A549 (cell line): Measurements from ENCODE around the gene HACD1.

ENCODE experiments used
- CHD2 ChIP-seq: fragments of 150-350 bp; IDR thresholded peaks from 2 replicates; pipeline ENCODE4 v1.6.1; 2014; ENCODE audit warnings: low read length; ENCODE audit not compliant: partially characterized antibody
- RFX5 ChIP-seq: fragments of 450-650 bp; IDR thresholded peaks from 2 replicates; pipeline ENCODE4 v1.7.1; 2014; ENCODE audit warnings: antibody characterized with exemption, mild to moderate bottlenecking, moderate library complexity
- TF ChIP-seq, protein P1 (sequence below): IDR thresholded peaks from 2 replicates; pipeline ENCODE4 v1.6.1; 2012; ENCODE audit warnings: low read depth, borderline replicate concordance
- TF ChIP-seq, protein P2 (sequence below): fragments of >200 bp; sonication (Bioruptor Twin); formaldehyde crosslinking; IDR thresholded peaks from 3 replicates; pipeline ENCODE4 v1.5.1; 2016
- TF ChIP-seq, protein P3 (sequence below): IDR thresholded peaks from 2 replicates; pipeline ENCODE4 v1.6.1; 2012
- TF ChIP-seq, protein P4 (sequence below): fragments of 450-650 bp; IDR thresholded peaks from 2 replicates; pipeline ENCODE4 v1.6.1; 2014; ENCODE audit warnings: antibody characterized with exemption
- TF ChIP-seq, protein P5 (sequence below): IDR thresholded peaks from 2 replicates; pipeline ENCODE4 v1.6.1; 2012

DNA sequence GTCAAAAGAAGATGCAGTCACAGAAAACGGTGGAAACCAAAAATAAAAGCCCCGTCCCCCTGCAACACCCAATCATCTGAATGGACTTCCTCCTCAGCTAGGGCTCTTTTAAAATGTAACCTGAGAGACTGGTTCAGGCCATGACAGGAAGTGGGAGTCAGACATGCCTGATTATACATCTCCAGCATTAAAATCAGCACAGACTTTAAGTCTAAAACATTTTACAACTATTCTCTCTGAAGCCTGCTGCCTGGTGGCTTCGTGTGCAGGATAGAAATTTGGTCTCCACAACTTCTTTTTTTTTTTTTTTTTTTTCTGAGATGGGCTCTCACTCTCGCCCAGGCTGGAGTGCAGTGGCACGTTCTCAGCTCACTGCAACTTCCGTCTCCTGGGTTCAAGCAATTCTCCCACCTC is 30.3 kb downstream of the HACD1 start:
- TF ChIP-seq, protein P1, sequence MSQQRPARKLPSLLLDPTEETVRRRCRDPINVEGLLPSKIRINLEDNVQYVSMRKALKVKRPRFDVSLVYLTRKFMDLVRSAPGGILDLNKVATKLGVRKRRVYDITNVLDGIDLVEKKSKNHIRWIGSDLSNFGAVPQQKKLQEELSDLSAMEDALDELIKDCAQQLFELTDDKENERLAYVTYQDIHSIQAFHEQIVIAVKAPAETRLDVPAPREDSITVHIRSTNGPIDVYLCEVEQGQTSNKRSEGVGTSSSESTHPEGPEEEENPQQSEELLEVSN, result no peak
- TF ChIP-seq, protein P2, sequence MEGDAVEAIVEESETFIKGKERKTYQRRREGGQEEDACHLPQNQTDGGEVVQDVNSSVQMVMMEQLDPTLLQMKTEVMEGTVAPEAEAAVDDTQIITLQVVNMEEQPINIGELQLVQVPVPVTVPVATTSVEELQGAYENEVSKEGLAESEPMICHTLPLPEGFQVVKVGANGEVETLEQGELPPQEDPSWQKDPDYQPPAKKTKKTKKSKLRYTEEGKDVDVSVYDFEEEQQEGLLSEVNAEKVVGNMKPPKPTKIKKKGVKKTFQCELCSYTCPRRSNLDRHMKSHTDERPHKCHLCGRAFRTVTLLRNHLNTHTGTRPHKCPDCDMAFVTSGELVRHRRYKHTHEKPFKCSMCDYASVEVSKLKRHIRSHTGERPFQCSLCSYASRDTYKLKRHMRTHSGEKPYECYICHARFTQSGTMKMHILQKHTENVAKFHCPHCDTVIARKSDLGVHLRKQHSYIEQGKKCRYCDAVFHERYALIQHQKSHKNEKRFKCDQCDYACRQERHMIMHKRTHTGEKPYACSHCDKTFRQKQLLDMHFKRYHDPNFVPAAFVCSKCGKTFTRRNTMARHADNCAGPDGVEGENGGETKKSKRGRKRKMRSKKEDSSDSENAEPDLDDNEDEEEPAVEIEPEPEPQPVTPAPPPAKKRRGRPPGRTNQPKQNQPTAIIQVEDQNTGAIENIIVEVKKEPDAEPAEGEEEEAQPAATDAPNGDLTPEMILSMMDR, result no peak
- no peak for TF ChIP-seq CHD2
- TF ChIP-seq, protein P3, sequence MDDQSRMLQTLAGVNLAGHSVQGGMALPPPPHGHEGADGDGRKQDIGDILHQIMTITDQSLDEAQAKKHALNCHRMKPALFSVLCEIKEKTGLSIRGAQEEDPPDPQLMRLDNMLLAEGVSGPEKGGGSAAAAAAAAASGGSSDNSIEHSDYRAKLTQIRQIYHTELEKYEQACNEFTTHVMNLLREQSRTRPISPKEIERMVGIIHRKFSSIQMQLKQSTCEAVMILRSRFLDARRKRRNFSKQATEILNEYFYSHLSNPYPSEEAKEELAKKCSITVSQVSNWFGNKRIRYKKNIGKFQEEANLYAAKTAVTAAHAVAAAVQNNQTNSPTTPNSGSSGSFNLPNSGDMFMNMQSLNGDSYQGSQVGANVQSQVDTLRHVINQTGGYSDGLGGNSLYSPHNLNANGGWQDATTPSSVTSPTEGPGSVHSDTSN, result no peak
- TF ChIP-seq, protein P4, sequence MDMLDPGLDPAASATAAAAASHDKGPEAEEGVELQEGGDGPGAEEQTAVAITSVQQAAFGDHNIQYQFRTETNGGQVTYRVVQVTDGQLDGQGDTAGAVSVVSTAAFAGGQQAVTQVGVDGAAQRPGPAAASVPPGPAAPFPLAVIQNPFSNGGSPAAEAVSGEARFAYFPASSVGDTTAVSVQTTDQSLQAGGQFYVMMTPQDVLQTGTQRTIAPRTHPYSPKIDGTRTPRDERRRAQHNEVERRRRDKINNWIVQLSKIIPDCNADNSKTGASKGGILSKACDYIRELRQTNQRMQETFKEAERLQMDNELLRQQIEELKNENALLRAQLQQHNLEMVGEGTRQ, result no peak
- TF ChIP-seq RFX5, result no peak
- TF ChIP-seq, protein P5, sequence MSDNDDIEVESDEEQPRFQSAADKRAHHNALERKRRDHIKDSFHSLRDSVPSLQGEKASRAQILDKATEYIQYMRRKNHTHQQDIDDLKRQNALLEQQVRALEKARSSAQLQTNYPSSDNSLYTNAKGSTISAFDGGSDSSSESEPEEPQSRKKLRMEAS, result no peak
